HG03575 (cell line): Measurements from ENCODE around the gene HOXB3.

Experiments
- ATAC-seq: cut with Tn5 transposase; IDR thresholded peaks from one replicate; pipeline ENCODE4 v1.9.1; 2021; ENCODE audit not compliant: unreplicated experiment, insufficient number of reproducible peaks, low FRiP score; ENCODE audit errors: extremely low read depth

HOXB3 gene

GRCh38 chr17:48552466-48553189, 37.4 kb downstream of the HOXB3 start:
- ATAC-seq: no peak

GRCh38 chr17:48551596-48552465, 38.2 kb downstream of the HOXB3 start:
- ATAC-seq: no peak

- no peak for ATAC-seq
Measured at GRCh38 chr17:48551214-48551555, 38.9 kb downstream of the HOXB3 start.

- no peak for ATAC-seq
Measured at GRCh38 chr17:48550502-48551213, 39.4 kb downstream of the HOXB3 start.

- ATAC-seq: no peak
Measured at GRCh38 chr17:48549914-48550501, 40.0 kb downstream of the HOXB3 start.

GRCh38 chr17:48549281-48549630, 40.8 kb downstream of the HOXB3 start:
- no peak for ATAC-seq

- no peak for ATAC-seq
Measured at GRCh38 chr17:48548523-48549280, 41.3 kb downstream of the HOXB3 start.

GRCh38 chr17:48547808-48548522, 42.1 kb downstream of the HOXB3 start:
- no peak for ATAC-seq

GRCh38 chr17:48546924-48547807, 42.9 kb downstream of the HOXB3 start:
- no peak for ATAC-seq

- no peak for ATAC-seq
Measured at GRCh38 chr17:48546137-48546923, 43.7 kb downstream of the HOXB3 start.

GRCh38 chr17:48545539-48545938, 44.5 kb downstream of the HOXB3 start:
- no peak for ATAC-seq

- no peak for ATAC-seq
Measured at GRCh38 chr17:48545022-48545375, 45.0 kb downstream of the HOXB3 start, which contains the start of gene HOXB2. HOXB2 (minus strand) TSS chr17:48545109; CDS start chr17:48544911, 198 bp downstream.

GRCh38 chr17:48544349-48545021, 45.6 kb downstream of the HOXB3 start:
- ATAC-seq: no peak

GRCh38 chr17:48543854-48544348, 46.1 kb downstream of the HOXB3 start:
- ATAC-seq: no peak

GRCh38 chr17:48543107-48543853, 46.8 kb downstream of the HOXB3 start:
- no peak for ATAC-seq
